Pons (tissue), 1 donor: ENCODE measurements around the gene PRKAR2B.
"Not testable (repeated sequence)": the region's sequence is repeated elsewhere in the genome, so short reads cannot be mapped to it uniquely, and the experiment has no call there.

Experiments used
- DNase-seq: peaks from one replicate; pipeline ENCODE4 v3.0.0-alpha.2; 2016; ENCODE audit warnings: low spot score

Gene PRKAR2B

DNA sequence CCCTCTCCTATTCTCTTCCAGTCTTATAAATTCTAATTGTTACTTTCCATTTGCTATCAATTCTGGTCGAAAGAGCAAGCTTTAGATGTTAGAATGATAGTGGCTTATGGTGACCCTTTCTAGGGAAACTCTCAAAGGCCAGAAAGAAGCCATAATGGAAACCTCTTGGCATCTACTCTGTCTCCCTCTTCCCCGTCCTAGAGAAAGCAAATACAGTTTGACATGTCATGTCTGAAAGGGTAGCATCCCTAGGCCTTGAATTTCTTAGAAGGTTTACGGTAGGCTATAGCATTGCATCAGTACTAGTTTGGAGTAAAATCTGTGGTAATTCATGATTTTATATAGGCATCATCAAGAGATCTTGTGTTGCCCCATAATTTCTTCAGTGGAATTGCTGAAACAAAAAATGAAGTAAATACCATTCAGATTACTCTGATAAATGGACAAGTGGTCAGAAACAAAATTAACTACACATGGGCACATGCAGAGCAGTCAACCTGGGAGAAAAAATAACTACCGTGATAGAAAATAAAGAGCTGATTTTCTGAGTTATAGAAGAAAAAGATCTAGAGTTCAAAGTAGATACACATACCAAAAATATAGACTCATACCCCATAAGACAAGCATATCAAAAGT lies 4.4 kb downstream of the PRKAR2B start:
- no peak for DNase-seq

DNA sequence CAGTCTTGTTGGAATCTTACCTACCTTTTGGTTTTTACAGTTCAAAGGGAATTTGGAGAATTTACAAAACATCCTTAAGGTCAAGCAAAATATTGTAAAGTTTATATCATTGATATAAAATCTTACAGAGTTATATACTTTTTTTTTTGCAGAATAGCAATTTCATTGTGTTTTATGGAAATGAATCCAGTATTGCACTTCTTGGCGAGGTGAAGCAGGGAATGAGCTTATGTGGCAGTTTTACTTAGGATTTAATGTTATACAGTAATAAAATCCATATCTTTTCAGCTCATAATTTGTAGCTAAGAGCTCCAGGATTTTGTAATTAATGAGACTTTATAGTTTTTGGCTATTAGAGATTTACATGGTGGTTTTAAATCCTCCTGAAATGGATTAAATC lies 5.0 kb downstream of the PRKAR2B start:
- no peak for DNase-seq

DNA sequence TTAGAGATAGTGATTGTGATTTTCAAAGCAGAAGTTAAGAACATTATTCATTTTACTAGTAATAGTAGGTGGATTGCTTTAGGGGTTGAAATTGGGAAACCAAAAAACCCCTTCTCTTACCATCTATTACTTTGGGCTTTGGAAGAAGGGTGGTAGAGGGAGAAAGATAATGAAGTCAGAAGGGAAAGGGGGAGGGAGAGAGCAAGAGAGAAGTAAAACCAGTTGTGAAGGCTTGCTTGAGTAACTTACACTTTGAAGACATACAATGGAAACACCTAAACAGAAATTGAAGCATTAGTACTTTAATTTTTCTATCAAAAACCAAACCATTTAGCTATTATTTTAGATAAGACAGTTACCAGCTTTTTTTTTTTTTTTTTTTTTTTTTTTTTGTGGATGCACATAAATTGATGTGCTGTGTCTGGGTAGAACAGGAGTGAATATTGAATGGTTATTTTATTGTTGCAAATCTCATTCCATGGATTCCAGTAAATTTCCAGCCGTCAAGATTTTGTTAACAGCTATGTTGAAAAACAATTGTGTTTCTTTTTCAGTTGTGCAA lies 5.5 kb downstream of the PRKAR2B start:
- DNase-seq = no peak

- DNase-seq = no peak
These were observed 6.9 kb downstream of the PRKAR2B start for GRCh38 chr7:107051376-107051775.

DNA sequence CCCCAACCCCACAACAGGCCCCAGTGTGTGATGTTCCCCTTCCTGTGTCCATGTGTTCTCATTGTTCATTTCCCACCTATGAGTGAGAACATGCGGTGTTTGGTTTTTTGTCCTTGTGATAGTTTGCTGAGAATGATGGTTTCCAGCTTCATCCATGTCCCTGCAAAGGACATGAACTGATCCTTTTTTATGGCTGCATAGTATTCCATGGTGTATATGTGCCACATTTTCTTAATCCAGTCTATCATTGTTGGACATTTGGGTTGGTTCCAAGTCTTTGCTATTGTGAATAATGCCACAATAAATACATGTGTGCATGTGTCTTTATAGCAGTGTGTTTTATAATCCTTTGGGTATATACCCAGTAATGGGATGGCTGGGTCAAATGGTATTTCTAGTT lies 10.5 kb downstream of the PRKAR2B start:
- not testable (repeated sequence) for DNase-seq

GRCh38 chr7:107056058-107056457 lies 11.6 kb downstream of the PRKAR2B start:
- not testable (repeated sequence) for DNase-seq

GRCh38 chr7:107056728-107057473 lies 12.4 kb downstream of the PRKAR2B start:
- no peak for DNase-seq

DNA sequence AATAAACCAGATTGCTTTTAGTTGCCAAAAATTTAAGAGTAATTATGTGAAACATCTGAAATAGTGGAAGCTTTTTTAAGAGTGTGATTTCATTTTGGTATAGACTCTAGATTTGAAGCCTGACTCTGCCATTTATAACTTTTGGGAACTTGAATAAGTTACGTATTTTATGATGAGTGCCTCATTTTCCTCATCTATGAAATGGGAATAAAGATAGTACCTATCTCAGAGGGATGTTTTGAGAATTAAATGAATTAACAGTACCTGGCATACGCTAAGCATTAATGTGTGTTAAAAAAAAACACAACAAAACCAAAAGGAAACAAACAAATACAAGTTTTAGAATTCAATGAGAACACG lies 12.9 kb downstream of the PRKAR2B start:
- no peak for DNase-seq

- DNase-seq = no peak
These were observed 15.0 kb downstream of the PRKAR2B start for GRCh38 chr7:107059468-107059867.

DNA sequence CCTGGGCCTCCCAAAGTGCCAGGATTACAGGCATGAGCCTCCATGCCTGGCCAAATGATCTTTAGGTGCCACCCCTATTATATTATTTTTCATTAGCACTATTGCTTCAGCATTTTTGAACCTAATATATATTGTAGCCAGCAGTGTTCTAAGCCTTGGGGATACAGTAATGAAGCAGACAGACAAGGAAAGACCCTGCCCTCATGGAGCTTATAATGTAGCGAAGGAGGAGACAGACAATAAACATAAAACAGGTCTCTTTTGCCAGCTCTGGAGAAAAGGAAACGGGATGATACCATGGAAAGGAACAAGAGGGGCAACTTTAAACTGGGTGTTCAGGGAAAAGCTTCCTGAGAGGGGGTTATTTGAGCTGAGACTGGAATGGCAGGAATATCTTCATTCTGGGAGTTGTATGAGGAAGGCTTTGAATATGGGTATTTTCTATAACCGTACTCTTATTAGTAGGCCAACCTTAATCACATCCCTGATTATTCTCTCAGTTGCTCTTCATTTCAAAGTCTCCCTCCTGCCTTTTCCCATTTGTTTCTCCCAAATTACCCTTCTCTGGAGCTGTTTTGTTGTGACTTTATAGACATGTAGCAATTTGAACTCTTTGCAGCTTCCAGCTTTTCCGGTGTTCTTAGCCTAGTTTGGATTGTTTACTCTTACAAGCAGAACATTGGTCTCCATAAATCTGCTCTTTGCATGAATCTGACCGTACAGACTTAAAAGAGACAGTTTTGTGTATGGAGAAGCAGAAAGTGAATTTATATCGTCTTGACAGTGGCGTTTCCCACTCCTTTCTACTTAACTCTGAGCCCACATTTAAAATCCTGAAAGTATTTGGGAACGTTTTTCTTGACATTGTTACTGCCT lies 19.0 kb downstream of the PRKAR2B start:
- no peak for DNase-seq

GRCh38 chr7:107064255-107064654 lies 19.8 kb downstream of the PRKAR2B start:
- no peak for DNase-seq

- DNase-seq = no peak
These were observed 21.4 kb downstream of the PRKAR2B start for GRCh38 chr7:107065929-107066247.

- no peak for DNase-seq
These were observed 23.7 kb downstream of the PRKAR2B start for GRCh38 chr7:107068156-107068555.

DNA sequence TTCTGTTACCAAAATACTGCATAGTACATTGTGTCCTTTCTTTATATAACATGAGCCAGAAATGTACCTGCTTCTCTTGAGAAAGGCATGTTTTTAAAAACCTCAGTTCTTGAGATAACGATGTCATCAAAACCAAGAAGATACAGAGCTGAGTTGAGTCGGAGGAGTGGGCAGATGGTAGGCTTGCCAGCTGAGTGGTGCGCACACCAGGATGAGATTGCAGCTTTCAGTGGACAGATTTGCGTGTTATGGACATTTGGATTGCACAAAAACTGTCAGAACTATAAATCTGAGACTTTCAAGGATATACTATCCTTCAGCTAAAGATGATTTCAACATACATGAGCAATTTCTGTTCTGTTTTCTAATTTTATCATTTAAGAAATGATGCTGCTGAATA lies 25.0 kb downstream of the PRKAR2B start:
- DNase-seq = no peak

DNA sequence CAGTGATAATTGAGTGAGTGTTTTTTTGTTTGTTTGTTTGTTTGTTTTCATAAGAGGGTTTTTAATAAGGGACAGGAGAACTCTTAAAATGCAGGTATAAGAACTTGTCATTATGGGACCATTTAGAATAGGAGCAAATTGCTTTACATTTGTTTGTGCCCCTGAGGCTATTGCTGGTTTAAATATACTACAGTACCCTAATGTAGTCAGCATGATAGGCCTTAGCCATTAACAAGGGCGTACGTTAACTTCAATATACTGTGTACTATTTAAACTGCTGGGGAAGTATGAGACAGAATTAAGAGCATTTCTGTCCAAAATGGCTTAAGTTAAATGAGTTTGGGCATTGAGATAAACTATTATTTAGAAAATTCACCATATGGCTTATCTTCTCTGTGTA lies 26.2 kb downstream of the PRKAR2B start:
- no peak for DNase-seq

GRCh38 chr7:107071129-107071528 lies 26.6 kb downstream of the PRKAR2B start:
- no peak for DNase-seq

GRCh38 chr7:107072133-107072532 lies 27.6 kb downstream of the PRKAR2B start:
- no peak for DNase-seq

DNA sequence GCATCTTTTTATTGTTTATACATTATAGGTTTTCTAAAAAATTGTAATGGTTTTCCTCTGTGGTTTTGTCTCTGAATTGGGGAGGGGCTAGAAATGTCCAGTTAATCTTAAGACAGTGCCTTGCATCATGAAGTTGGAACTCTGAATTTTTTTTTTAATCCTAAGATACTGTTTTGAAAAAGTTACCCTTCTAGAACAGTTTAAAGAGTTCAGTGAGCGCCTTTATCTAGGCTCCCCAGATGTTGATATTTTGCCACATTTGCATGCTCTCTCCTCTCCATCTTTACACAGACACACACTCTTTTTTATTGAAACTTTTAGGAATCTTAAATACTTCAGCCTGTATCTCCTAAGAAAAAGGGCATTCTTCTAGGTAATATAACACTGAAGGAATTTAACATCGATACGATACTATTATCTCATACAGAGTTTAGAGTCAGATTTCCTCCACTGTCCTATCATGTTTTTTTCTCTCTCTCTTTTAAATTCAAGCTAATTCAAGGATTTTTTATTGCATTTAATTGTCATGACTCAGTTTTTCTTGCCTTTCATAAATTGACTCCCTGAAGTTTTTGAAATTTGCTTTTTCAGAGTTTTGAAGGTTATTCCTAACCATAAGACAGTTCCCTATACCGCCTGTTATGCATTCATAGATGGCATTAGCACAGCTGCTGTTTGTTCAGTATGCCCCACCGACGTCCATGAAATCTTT lies 31.5 kb downstream of the PRKAR2B start:
- DNase-seq = no peak

- no peak for DNase-seq
These were observed 32.5 kb downstream of the PRKAR2B start for GRCh38 chr7:107076781-107077698.

DNA sequence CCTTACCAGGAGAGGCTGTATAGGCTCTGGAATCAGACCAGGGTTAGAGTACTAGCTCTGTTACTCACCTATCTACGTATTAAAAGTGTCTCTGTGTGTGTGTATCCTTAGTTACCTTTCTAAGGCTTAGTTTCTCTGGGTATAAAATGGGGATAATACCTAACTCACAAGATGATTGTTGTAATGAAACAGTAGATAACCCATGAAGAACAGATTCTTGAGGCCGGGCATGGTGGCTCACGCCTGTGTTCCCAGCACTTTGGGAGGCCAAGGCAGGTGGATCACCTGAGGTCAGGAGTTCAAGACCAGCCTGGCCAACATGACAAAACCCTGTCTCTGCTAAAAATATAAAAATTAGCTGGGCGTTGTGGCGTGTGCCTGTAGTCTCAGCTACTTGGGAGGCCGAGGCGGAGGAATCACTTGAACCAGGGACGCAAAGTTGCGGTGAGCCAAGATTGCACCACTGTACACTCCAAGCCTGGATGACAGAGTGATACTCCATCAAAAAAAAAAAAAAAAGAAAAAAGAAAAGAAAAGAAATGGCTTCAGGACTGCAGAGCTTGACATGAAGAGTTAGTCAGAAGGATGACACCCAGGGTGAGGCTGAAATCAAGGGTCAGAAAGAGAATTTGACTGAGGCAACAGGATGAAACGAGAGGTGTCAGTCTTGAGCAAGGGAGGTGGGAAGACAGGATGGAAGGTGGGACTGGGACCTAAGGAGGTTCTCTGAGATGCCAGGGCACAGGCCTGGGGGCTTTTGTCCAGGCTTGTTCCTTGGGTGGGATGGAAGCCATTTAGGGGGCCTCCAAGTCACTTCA lies 33.4 kb downstream of the PRKAR2B start:
- no peak for DNase-seq
